NCI-H82 (cell line): ENCODE data around the gene PCYT1B.
A peak's percentile ranks its signal among the peaks of the same experiment; 100 is the strongest.

ENCODE experiments used
- DNase-seq: peaks from one replicate; lab custom pipeline; 2025; lab: John Stamatoyannopoulos, UW

The PCYT1B gene

DNA sequence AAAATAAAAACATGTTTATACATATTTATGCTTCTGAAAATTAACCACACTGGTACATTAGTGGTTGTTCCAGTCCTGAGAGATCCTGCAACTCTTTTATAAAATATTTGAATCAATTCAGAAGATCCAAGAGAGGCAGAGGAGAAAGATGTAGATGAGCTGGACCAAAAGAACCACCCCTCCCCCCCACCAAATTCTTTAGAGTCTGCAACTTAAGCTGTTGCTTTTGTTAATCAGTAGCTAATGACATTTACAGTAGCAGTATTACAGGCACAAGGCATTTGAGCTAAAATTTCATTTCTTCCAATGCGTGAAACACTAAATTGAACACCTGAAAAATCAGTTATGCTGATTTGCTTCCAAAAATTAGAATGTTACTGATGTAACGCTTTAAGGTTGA, 120.5 kb downstream of the PCYT1B start:
- DNase-seq, result peak; percentile 60

DNA sequence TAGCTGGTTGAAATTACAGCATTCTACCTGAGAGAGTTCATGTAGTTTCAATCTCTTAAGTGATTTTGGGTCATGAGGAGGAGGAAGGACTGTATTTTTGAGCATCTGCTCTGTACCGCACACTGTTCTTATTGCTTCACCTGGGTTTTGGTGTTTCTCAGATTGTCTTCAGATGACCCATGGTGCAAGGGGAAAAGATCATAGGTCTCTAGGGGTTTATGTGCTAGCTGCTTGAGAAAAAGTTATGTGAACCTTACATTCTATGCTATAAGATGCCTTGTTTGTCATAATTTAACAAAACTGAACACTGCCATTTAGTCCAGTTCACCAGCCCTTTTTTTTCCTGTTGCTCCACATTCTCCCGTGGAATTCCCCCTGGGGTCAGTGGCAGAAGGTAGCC, 121.7 kb downstream of the PCYT1B start:
- DNase-seq, result no peak

- no peak for DNase-seq
Observed at GRCh38 chrX:24520472-24520871, 126.7 kb downstream of the PCYT1B start.

DNA sequence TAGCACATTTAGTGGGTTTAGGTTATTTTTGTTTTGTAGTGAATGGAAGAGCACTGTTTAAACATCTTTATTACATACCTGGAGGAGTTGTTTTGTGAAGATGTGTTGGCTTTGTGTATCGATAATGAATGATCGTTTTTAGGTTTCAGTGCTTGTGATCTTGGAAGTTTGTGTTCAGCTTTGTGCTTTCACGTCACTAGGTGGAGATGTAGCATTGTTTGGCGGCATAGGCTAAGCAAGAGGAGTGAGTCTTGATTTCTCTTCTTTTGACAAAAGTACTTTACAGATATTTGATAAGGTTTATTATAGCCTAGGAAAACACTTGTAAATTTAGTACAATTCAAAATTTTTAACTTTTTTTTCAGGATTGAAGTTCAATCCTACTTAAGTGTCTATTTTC, 131.7 kb downstream of the PCYT1B start:
- DNase-seq, result peak; percentile 44

DNA sequence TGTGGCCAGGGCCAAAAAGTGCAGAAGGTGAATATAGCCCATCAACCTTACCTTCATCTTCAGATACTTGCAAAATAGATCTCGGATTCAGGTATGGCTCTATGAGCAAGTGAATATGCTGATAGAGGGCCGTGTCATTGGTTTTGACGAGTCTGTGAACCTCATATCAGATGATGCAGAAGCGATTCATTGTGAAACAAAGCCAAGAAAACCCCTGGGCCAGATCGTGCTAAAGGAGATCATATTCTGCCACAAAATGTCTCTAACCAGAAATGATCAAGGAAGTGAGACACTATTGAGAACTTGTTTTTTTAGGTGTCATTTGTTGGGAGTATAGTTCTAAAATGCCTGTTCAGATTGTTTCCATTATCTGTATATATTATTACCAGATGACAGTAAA, 133.7 kb downstream of the PCYT1B start:
- DNase-seq, result no peak

DNA sequence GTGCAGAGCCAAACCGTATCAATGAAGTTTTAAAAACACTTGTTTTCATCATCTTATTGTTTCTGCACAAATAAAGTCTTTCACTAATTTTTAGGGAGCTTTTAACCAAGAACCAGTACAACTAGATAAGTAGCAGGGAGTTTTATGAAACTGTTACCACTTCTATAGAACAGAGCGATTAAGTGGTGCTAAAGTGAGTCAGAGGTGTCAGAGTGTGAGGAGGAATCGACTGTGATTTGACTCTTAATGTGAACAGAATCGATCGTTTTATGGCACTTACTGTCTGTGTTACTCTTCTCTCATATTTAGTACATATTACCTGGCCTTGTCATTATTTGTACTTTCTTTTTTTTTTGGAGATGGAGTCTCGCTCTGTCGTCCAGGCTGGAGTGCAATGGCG, 138.8 kb downstream of the PCYT1B start:
- no peak for DNase-seq
